HEK293T (cell line): ENCODE data around the gene CATSPERD.
A peak's percentile ranks its signal among the peaks of the same experiment; 100 is the strongest.

Source experiments
- CTCF ChIA-PET: fragments of 350-600 bp; formaldehyde crosslinking; extraction: SDS; loops from one replicate; lab custom pipeline; 2021; ENCODE audit warnings: antibody characterized with exemption, inconsistent platforms; lab: Yijun Ruan, JAX
- POLR2A ChIA-PET: fragments of 350-600 bp; formaldehyde crosslinking; extraction: SDS; loops from one replicate; lab custom pipeline; 2020; ENCODE audit warnings: antibody characterized with exemption, inconsistent platforms; lab: Yijun Ruan, JAX
- DNase-seq: peaks from one replicate; pipeline ENCODE4 v3.0.0; 2012; ENCODE audit warnings: mixed read lengths; ENCODE audit errors: extremely low spot score
- ARNT ChIP-seq: fragments of 450-650 bp; IDR thresholded peaks from 2 replicates; pipeline ENCODE4 v1.6.1; 2017; ENCODE audit warnings: mild to moderate bottlenecking
- BHLHE40 ChIP-seq: fragments of 450-650 bp; IDR thresholded peaks from 2 replicates; pipeline ENCODE4 v1.6.1; 2016; ENCODE audit warnings: mild to moderate bottlenecking, moderate library complexity, borderline replicate concordance
- CTBP1 ChIP-seq: fragments of 450-650 bp; IDR thresholded peaks from 2 replicates; pipeline ENCODE4 v1.6.1; 2016; ENCODE audit warnings: borderline replicate concordance
- ELF4 ChIP-seq: fragments of 450-650 bp; IDR thresholded peaks from 2 replicates; pipeline ENCODE4 v1.6.1; 2017; ENCODE audit warnings: antibody characterized with exemption
- FOXA1 ChIP-seq: fragments of 450-650 bp; IDR thresholded peaks from 2 replicates; pipeline ENCODE4 v1.6.1; 2016; ENCODE audit warnings: mild to moderate bottlenecking
- FOXK2 ChIP-seq: fragments of 450-650 bp; IDR thresholded peaks from 2 replicates; pipeline ENCODE4 v1.6.1; 2016; ENCODE audit warnings: mild to moderate bottlenecking
- FOXM1 ChIP-seq: fragments of 450-650 bp; IDR thresholded peaks from 2 replicates; pipeline ENCODE4 v1.6.1; 2017; ENCODE audit warnings: mild to moderate bottlenecking, borderline replicate concordance
- HDGF ChIP-seq: fragments of 450-650 bp; IDR thresholded peaks from 2 replicates; pipeline ENCODE4 v1.6.1; 2017; ENCODE audit warnings: antibody characterized with exemption, borderline replicate concordance
- L3MBTL2 ChIP-seq: fragments of 450-650 bp; conservative IDR thresholded peaks from 2 replicates; pipeline ENCODE4 v1.6.1; 2016; ENCODE audit warnings: mild to moderate bottlenecking
- LEF1 ChIP-seq: fragments of 450-650 bp; IDR thresholded peaks from 2 replicates; pipeline ENCODE4 v1.6.1; 2017; ENCODE audit warnings: mild to moderate bottlenecking, borderline replicate concordance
- NFRKB ChIP-seq: fragments of 450-650 bp; IDR thresholded peaks from 2 replicates; pipeline ENCODE4 v1.6.1; 2016; ENCODE audit warnings: mild to moderate bottlenecking, moderate library complexity
- SP1 ChIP-seq: fragments of 450-650 bp; IDR thresholded peaks from 2 replicates; pipeline ENCODE4 v1.6.1; 2017
- SUZ12 ChIP-seq: fragments of 450-650 bp; IDR thresholded peaks from 2 replicates; pipeline ENCODE4 v1.6.1; 2016; ENCODE audit warnings: mild to moderate bottlenecking
- TARDBP ChIP-seq: fragments of 450-650 bp; IDR thresholded peaks from 2 replicates; pipeline ENCODE4 v1.6.1; 2016
- ZNF384 ChIP-seq: fragments of 450-650 bp; IDR thresholded peaks from 2 replicates; pipeline ENCODE4 v1.6.1; 2016
- TF ChIP-seq, protein P1 (sequence below): fragments of 450-650 bp; IDR thresholded peaks from 2 replicates; pipeline ENCODE4 v1.6.1; 2016

CATSPERD gene

DNA sequence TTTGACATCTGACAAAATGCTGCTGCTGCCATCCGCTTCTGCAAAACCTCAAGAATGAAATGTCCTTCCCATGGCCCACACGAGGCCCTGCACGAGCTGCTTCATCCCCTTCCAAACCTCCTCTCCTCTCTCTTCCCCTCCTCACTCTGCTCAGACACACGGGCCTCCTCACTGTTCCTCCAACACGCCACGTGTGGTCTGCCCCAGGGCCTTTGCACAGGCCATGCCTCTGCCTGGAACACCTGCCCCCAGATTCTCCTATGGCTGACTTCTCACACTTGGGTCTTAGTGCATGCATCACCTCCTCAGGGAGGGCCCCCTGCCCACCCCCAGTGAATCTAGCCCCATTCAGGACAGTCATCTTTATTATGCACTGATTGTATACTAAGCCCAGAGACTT is 100.3 kb downstream of the CATSPERD start:
- CTCF ChIA-PET, result interaction anchor here (2.3 kb wide), 1 partner anchor 17 kb away, joined by 9 read pairs; no protein-coding TSS in a partner anchor
- TF ChIP-seq ARNT (no peak), ZNF384 (peak; percentile 6; the same call in 1 of the 2 replicates)
- DNase-seq, result no peak
- POLR2A ChIA-PET, result interaction anchor here (0.9 kb wide), 1 partner anchor 14 kb away, joined by 3 read pairs; no protein-coding TSS in a partner anchor

GRCh38 chr19:5821521-5822180 is 101.2 kb downstream of the CATSPERD start:
- no peak for TF ChIP-seq ZNF384
- TF ChIP-seq TARDBP, result no peak
- no peak for TF ChIP-seq FOXM1
- no peak for TF ChIP-seq HDGF
- no peak for TF ChIP-seq BHLHE40
- no peak for TF ChIP-seq L3MBTL2
- TF ChIP-seq ELF4, result no peak
- ChIA-PET CTCF (interaction anchor here (2.3 kb wide), 1 partner anchor 18 kb away, joined by 9 read pairs; no protein-coding TSS in a partner anchor), POLR2A (interaction anchor here (0.9 to 1.2 kb wide), 2 partner anchors 15 to 82 kb away, joined by 3 to 5 read pairs; partner anchors contain the start of gene NDUFA11)
- DNase-seq, result no peak

DNA sequence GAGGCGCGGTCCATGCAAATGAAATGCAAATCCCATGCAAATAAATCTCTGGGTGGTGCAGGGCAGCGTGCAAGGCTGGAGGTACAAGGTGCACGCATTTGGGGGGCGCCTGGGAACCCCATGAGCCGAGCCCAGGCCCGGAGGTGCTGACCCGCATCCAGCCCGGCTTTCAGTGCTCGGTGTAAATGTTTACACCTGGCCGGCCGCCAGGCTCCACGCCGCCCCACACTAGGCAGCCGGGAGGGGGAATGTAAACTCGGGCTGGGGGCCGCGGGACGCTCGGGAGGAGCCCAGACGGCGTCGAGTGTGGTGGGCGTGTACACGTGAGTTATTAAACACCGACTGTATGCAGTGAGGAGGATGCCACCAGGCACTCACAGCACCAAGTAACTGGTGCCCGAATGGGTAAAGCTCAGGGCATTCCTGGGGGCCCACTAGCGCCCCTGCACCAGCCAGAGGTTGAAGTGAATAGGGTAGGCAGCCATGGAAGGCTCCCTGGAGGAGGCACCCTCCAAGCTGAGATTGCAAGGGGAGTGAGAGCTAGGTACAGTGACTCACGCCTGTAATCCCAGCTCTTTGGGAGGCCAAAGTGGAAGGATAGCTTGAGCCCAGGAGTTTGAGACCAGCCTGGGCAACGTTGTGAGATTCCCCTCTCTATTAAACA is 101.9 kb downstream of the CATSPERD start:
- TF ChIP-seq CTBP1, result no peak
- TF ChIP-seq ZNF384, result no peak
- TF ChIP-seq, protein P1, sequence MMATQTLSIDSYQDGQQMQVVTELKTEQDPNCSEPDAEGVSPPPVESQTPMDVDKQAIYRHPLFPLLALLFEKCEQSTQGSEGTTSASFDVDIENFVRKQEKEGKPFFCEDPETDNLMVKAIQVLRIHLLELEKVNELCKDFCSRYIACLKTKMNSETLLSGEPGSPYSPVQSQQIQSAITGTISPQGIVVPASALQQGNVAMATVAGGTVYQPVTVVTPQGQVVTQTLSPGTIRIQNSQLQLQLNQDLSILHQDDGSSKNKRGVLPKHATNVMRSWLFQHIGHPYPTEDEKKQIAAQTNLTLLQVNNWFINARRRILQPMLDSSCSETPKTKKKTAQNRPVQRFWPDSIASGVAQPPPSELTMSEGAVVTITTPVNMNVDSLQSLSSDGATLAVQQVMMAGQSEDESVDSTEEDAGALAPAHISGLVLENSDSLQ, result no peak
- no peak for TF ChIP-seq L3MBTL2
- no peak for TF ChIP-seq NFRKB
- TF ChIP-seq HDGF, result no peak
- TF ChIP-seq TARDBP, result no peak
- TF ChIP-seq BHLHE40, result no peak
- TF ChIP-seq SUZ12, result no peak
- TF ChIP-seq ARNT, result no peak
- no peak for TF ChIP-seq FOXM1
- no peak for TF ChIP-seq FOXK2
- no peak for TF ChIP-seq ELF4
- TF ChIP-seq FOXA1, result no peak
- no peak for TF ChIP-seq SP1
- no peak for TF ChIP-seq LEF1
- ChIA-PET CTCF (interaction anchor here (1.6 to 2.3 kb wide), 2 partner anchors 18 to 133 kb away, joined by 6 to 9 read pairs; partner anchors contain the start of gene RPL36), POLR2A (interaction anchor here (1.2 kb wide), 1 partner anchor 81 kb away, joined by 5 read pairs; the partner anchor contains the start of gene NDUFA11)
- no peak for DNase-seq

GRCh38 chr19:5823579-5824281 is 103.3 kb downstream of the CATSPERD start:
- CTCF ChIA-PET, result interaction anchor here (1.6 to 1.9 kb wide), 2 partner anchors 19 to 134 kb away, joined by 6 to 7 read pairs; partner anchors contain the start of genes NRTN and RPL36

GRCh38 chr19:5824751-5825150 is 104.3 kb downstream of the CATSPERD start:
- ChIA-PET CTCF (interaction anchor here (1.0 to 1.9 kb wide), 2 partner anchors 16 to 20 kb away, joined by 3 to 7 read pairs; partner anchors contain the start of gene NRTN), POLR2A (no interaction called here)
- DNase-seq, result no peak
- TF ChIP-seq FOXM1, result no peak
- TF ChIP-seq TARDBP, result no peak
- no peak for TF ChIP-seq NFRKB
- no peak for TF ChIP-seq L3MBTL2
- no peak for TF ChIP-seq BHLHE40
- TF ChIP-seq, protein P1, result no peak
- TF ChIP-seq FOXK2, result no peak
- no peak for TF ChIP-seq HDGF
- no peak for TF ChIP-seq FOXA1
- TF ChIP-seq LEF1, result no peak

More at GRCh38 chr19:5823579-5824281, 103.3 kb downstream of the CATSPERD start:
- DNase-seq, result peak; percentile 68
- TF ChIP-seq NFRKB (no peak), LEF1 (no peak), FOXA1 (no peak), ZNF384 (no peak), SUZ12 (no peak), HDGF (no peak), CTBP1 (no peak), ELF4 (no peak), BHLHE40 (no peak), FOXM1 (no peak), L3MBTL2 (no peak), ARNT (no peak), SP1 (no peak), TARDBP (no peak)
- TF ChIP-seq, protein P1, result no peak
- POLR2A ChIA-PET, result interaction anchor here (1.2 kb wide), 1 partner anchor 20 kb away, joined by 3 read pairs; no protein-coding TSS in a partner anchor
